Measurements from ENCODE around the gene SYNJ2.

Gene SYNJ2

GRCh38 chr6:158077676-158078075 is 96.0 kb downstream of the SYNJ2 start:
- peaks cover 43% of the 10 kb centered on the region for H3K36me3 ChIP-seq (ENCODE audit: insufficient read depth, low read length)
- H3K27ac ChIP-seq (ENCODE audit: low read depth, low read length), result no peak overlapping the region
- no peak overlapping the region for H3K9ac ChIP-seq (ENCODE audit: low read length)
- H3K27me3 ChIP-seq (ENCODE audit: control insufficient read depth in 1 of 2, insufficient read depth in 2 of 2, low read length in 2 of 2), result no peaks in the 10 kb centered on the region
- no peaks in the 10 kb centered on the region for H3K4me1 ChIP-seq (ENCODE audit: insufficient read depth, low read length)
- H3K4me3 ChIP-seq (ENCODE audit: low read depth in 1 of 2, low read length in 2 of 2), result no peak overlapping the region
- no peaks in the 10 kb centered on the region for H3K9me3 ChIP-seq (ENCODE audit: low read length)

- Histone ChIP-seq H3K36me3 (ENCODE audit: insufficient read depth, low read length) (peaks cover 47% of the 10 kb centered on the region), H3K4me1 (ENCODE audit: insufficient read depth, low read length) (no peaks in the 10 kb centered on the region), H3K9ac (ENCODE audit: low read length) (no peak overlapping the region), H3K9me3 (ENCODE audit: low read length) (no peaks in the 10 kb centered on the region), H3K27ac (ENCODE audit: low read depth, low read length) (no peak overlapping the region), H3K4me3 (ENCODE audit: low read depth in 1 of 2, low read length in 2 of 2) (no peak overlapping the region), H3K27me3 (ENCODE audit: control insufficient read depth in 1 of 2, insufficient read depth in 2 of 2, low read length in 2 of 2) (no peaks in the 10 kb centered on the region)
Measured at GRCh38 chr6:158078320-158078719, 96.7 kb downstream of the SYNJ2 start.

- H3K9ac ChIP-seq (ENCODE audit: low read length), result no peak overlapping the region
- peaks cover 65% of the 10 kb centered on the region for H3K36me3 ChIP-seq (ENCODE audit: insufficient read depth, low read length)
Measured at GRCh38 chr6:158080849-158081656, 99.4 kb downstream of the SYNJ2 start.

GRCh38 chr6:158081657-158081935 is 99.9 kb downstream of the SYNJ2 start:
- Histone ChIP-seq H3K27me3 (ENCODE audit: control insufficient read depth in 1 of 2, insufficient read depth in 2 of 2, low read length in 2 of 2) (no peaks in the 10 kb centered on the region), H3K36me3 (ENCODE audit: insufficient read depth, low read length) (peaks cover 60% of the 10 kb centered on the region), H3K27ac (ENCODE audit: low read depth, low read length) (no peak overlapping the region), H3K4me3 (ENCODE audit: low read depth in 1 of 2, low read length in 2 of 2) (no peak overlapping the region), H3K9me3 (ENCODE audit: low read length) (no peaks in the 10 kb centered on the region), H3K4me1 (ENCODE audit: insufficient read depth, low read length) (no peaks in the 10 kb centered on the region), H3K9ac (ENCODE audit: low read length) (no peak overlapping the region)

More at GRCh38 chr6:158080849-158081656, 99.4 kb downstream of the SYNJ2 start:
- Histone ChIP-seq H3K27ac (ENCODE audit: low read depth, low read length) (no peak overlapping the region), H3K4me1 (ENCODE audit: insufficient read depth, low read length) (no peaks in the 10 kb centered on the region), H3K27me3 (ENCODE audit: control insufficient read depth in 1 of 2, insufficient read depth in 2 of 2, low read length in 2 of 2) (no peaks in the 10 kb centered on the region), H3K9me3 (ENCODE audit: low read length) (no peaks in the 10 kb centered on the region), H3K4me3 (ENCODE audit: low read depth in 1 of 2, low read length in 2 of 2) (no peak overlapping the region)

- H3K4me3 ChIP-seq (ENCODE audit: low read depth in 1 of 2, low read length in 2 of 2), result no peak overlapping the region
- H3K36me3 ChIP-seq (ENCODE audit: insufficient read depth, low read length), result peaks cover 47% of the 10 kb centered on the region
- H3K9ac ChIP-seq (ENCODE audit: low read length), result no peak overlapping the region
- H3K4me1 ChIP-seq (ENCODE audit: insufficient read depth, low read length), result peaks cover 6% of the 10 kb centered on the region
- no peak overlapping the region for H3K27ac ChIP-seq (ENCODE audit: low read depth, low read length)
- H3K9me3 ChIP-seq (ENCODE audit: low read length), result no peaks in the 10 kb centered on the region
- no peaks in the 10 kb centered on the region for H3K27me3 ChIP-seq (ENCODE audit: control insufficient read depth in 1 of 2, insufficient read depth in 2 of 2, low read length in 2 of 2)
Measured at GRCh38 chr6:158083455-158084325, 102.0 kb downstream of the SYNJ2 start.

GRCh38 chr6:158085261-158086053 is 103.8 kb downstream of the SYNJ2 start:
- no peak overlapping the region for H3K9ac ChIP-seq (ENCODE audit: low read length)
- peaks cover 6% of the 10 kb centered on the region for H3K4me1 ChIP-seq (ENCODE audit: insufficient read depth, low read length)
- no peak overlapping the region for H3K27ac ChIP-seq (ENCODE audit: low read depth, low read length)
- no peaks in the 10 kb centered on the region for H3K27me3 ChIP-seq (ENCODE audit: control insufficient read depth in 1 of 2, insufficient read depth in 2 of 2, low read length in 2 of 2)
- H3K4me3 ChIP-seq (ENCODE audit: low read depth in 1 of 2, low read length in 2 of 2), result no peak overlapping the region
- H3K36me3 ChIP-seq (ENCODE audit: insufficient read depth, low read length), result peaks cover 46% of the 10 kb centered on the region
- no peaks in the 10 kb centered on the region for H3K9me3 ChIP-seq (ENCODE audit: low read length)

- Histone ChIP-seq H3K27ac (ENCODE audit: low read depth, low read length) (no peak overlapping the region), H3K9ac (ENCODE audit: low read length) (no peak overlapping the region), H3K27me3 (ENCODE audit: control insufficient read depth in 1 of 2, insufficient read depth in 2 of 2, low read length in 2 of 2) (no peaks in the 10 kb centered on the region), H3K4me3 (ENCODE audit: low read depth in 1 of 2, low read length in 2 of 2) (no peak overlapping the region), H3K4me1 (ENCODE audit: insufficient read depth, low read length) (peaks cover 6% of the 10 kb centered on the region), H3K9me3 (ENCODE audit: low read length) (no peaks in the 10 kb centered on the region), H3K36me3 (ENCODE audit: insufficient read depth, low read length) (peaks cover 48% of the 10 kb centered on the region)
Measured at GRCh38 chr6:158086054-158086503, 104.4 kb downstream of the SYNJ2 start.

- Histone ChIP-seq H3K27ac (ENCODE audit: low read depth, low read length) (peak overlapping the region; percentile 56), H3K9me3 (ENCODE audit: low read length) (no peaks in the 10 kb centered on the region), H3K36me3 (ENCODE audit: insufficient read depth, low read length) (peaks cover 46% of the 10 kb centered on the region), H3K27me3 (ENCODE audit: control insufficient read depth in 1 of 2, insufficient read depth in 2 of 2, low read length in 2 of 2) (no peaks in the 10 kb centered on the region), H3K4me1 (ENCODE audit: insufficient read depth, low read length) (peaks cover 6% of the 10 kb centered on the region), H3K4me3 (ENCODE audit: low read depth in 1 of 2, low read length in 2 of 2) (no peak overlapping the region), H3K9ac (ENCODE audit: low read length) (no peak overlapping the region)
Measured at GRCh38 chr6:158086504-158087223, 105.0 kb downstream of the SYNJ2 start.

GRCh38 chr6:158087224-158087867 is 105.7 kb downstream of the SYNJ2 start:
- no peak overlapping the region for H3K9ac ChIP-seq (ENCODE audit: low read length)
- H3K9me3 ChIP-seq (ENCODE audit: low read length), result no peaks in the 10 kb centered on the region
- no peak overlapping the region for H3K4me3 ChIP-seq (ENCODE audit: low read depth in 1 of 2, low read length in 2 of 2)
- no peaks in the 10 kb centered on the region for H3K27me3 ChIP-seq (ENCODE audit: control insufficient read depth in 1 of 2, insufficient read depth in 2 of 2, low read length in 2 of 2)
- H3K36me3 ChIP-seq (ENCODE audit: insufficient read depth, low read length), result peaks cover 48% of the 10 kb centered on the region
- H3K4me1 ChIP-seq (ENCODE audit: insufficient read depth, low read length), result peaks cover 6% of the 10 kb centered on the region
- peak overlapping the region; percentile 56 for H3K27ac ChIP-seq (ENCODE audit: low read depth, low read length)

GRCh38 chr6:158092806-158093205 is 111.1 kb downstream of the SYNJ2 start:
- H3K4me1 ChIP-seq (ENCODE audit: insufficient read depth, low read length), result no peaks in the 10 kb centered on the region
- H3K36me3 ChIP-seq (ENCODE audit: insufficient read depth, low read length), result peaks cover 45% of the 10 kb centered on the region
- H3K9ac ChIP-seq (ENCODE audit: low read length), result no peak overlapping the region
- no peaks in the 10 kb centered on the region for H3K9me3 ChIP-seq (ENCODE audit: low read length)
- H3K27me3 ChIP-seq (ENCODE audit: control insufficient read depth in 1 of 2, insufficient read depth in 2 of 2, low read length in 2 of 2), result no peaks in the 10 kb centered on the region
- no peak overlapping the region for H3K27ac ChIP-seq (ENCODE audit: low read depth, low read length)
- no peak overlapping the region for H3K4me3 ChIP-seq (ENCODE audit: low read depth in 1 of 2, low read length in 2 of 2)
